ENCODE results near the gene MYO3B.

MYO3B gene

GRCh38 chr2:170576296-170576695, 398.3 kb downstream of the MYO3B start:
- Histone ChIP-seq H3K36me3 (ENCODE audit: insufficient read depth, low read depth, low read length) (no peaks in the 10 kb centered on the region), H3K27ac (ENCODE audit: low read length) (no peak overlapping the region), H3K4me3 (ENCODE audit: low read length) (no peak overlapping the region), H3K4me1 (ENCODE audit: insufficient read depth, low read length) (peaks cover 6% of the 10 kb centered on the region; the same call in 1 of the 2 replicates), H3K27me3 (ENCODE audit: insufficient read depth, low read length) (no peaks in the 10 kb centered on the region), H3K9me3 (ENCODE audit: insufficient read depth, low read depth, low read length) (no peaks in the 10 kb centered on the region), H3K9ac (ENCODE audit: low read depth, low read length) (no peak overlapping the region)

GRCh38 chr2:170577356-170577755, 399.4 kb downstream of the MYO3B start:
- Histone ChIP-seq H3K9ac (ENCODE audit: low read depth, low read length) (no peak overlapping the region), H3K27me3 (ENCODE audit: insufficient read depth, low read length) (no peaks in the 10 kb centered on the region), H3K4me1 (ENCODE audit: insufficient read depth, low read length) (peaks cover 14% of the 10 kb centered on the region), H3K9me3 (ENCODE audit: insufficient read depth, low read depth, low read length) (no peaks in the 10 kb centered on the region), H3K27ac (ENCODE audit: low read length) (no peak overlapping the region), H3K4me3 (ENCODE audit: low read length) (no peak overlapping the region), H3K36me3 (ENCODE audit: insufficient read depth, low read depth, low read length) (no peaks in the 10 kb centered on the region)

GRCh38 chr2:170578606-170579005, 400.7 kb downstream of the MYO3B start:
- H3K36me3 ChIP-seq (ENCODE audit: insufficient read depth, low read depth, low read length) = no peaks in the 10 kb centered on the region
- no peak overlapping the region for H3K27ac ChIP-seq (ENCODE audit: low read length)
- H3K27me3 ChIP-seq (ENCODE audit: insufficient read depth, low read length) = no peaks in the 10 kb centered on the region
- H3K9me3 ChIP-seq (ENCODE audit: insufficient read depth, low read depth, low read length) = no peaks in the 10 kb centered on the region
- H3K4me1 ChIP-seq (ENCODE audit: insufficient read depth, low read length) = peaks cover 21% of the 10 kb centered on the region
- H3K9ac ChIP-seq (ENCODE audit: low read depth, low read length) = no peak overlapping the region
- H3K4me3 ChIP-seq (ENCODE audit: low read length) = no peak overlapping the region

GRCh38 chr2:170579511-170579910, 401.6 kb downstream of the MYO3B start:
- Histone ChIP-seq H3K4me3 (ENCODE audit: low read length) (no peak overlapping the region), H3K27ac (ENCODE audit: low read length) (no peak overlapping the region), H3K9ac (ENCODE audit: low read depth, low read length) (no peak overlapping the region), H3K27me3 (ENCODE audit: insufficient read depth, low read length) (no peaks in the 10 kb centered on the region), H3K36me3 (ENCODE audit: insufficient read depth, low read depth, low read length) (no peaks in the 10 kb centered on the region), H3K9me3 (ENCODE audit: insufficient read depth, low read depth, low read length) (no peaks in the 10 kb centered on the region), H3K4me1 (ENCODE audit: insufficient read depth, low read length) (peaks cover 21% of the 10 kb centered on the region)

GRCh38 chr2:170582313-170582712, 404.4 kb downstream of the MYO3B start:
- Histone ChIP-seq H3K9me3 (ENCODE audit: insufficient read depth, low read depth, low read length) (no peaks in the 10 kb centered on the region), H3K27ac (ENCODE audit: low read length) (no peak overlapping the region), H3K27me3 (ENCODE audit: insufficient read depth, low read length) (no peaks in the 10 kb centered on the region), H3K4me3 (ENCODE audit: low read length) (no peak overlapping the region; the same call in 1 of the 2 replicates), H3K36me3 (ENCODE audit: insufficient read depth, low read depth, low read length) (no peaks in the 10 kb centered on the region), H3K9ac (ENCODE audit: low read depth, low read length) (peak overlapping the region; percentile 43; the same call in 1 of the 2 replicates), H3K4me1 (ENCODE audit: insufficient read depth, low read length) (peaks cover 21% of the 10 kb centered on the region)

- Histone ChIP-seq H3K36me3 (ENCODE audit: insufficient read depth, low read depth, low read length) (no peaks in the 10 kb centered on the region), H3K4me1 (ENCODE audit: insufficient read depth, low read length) (peaks cover 21% of the 10 kb centered on the region), H3K4me3 (ENCODE audit: low read length) (no peak overlapping the region; the same call in 1 of the 2 replicates), H3K9ac (ENCODE audit: low read depth, low read length) (peak overlapping the region; percentile 43; the same call in 1 of the 2 replicates), H3K9me3 (ENCODE audit: insufficient read depth, low read depth, low read length) (no peaks in the 10 kb centered on the region), H3K27me3 (ENCODE audit: insufficient read depth, low read length) (no peaks in the 10 kb centered on the region), H3K27ac (ENCODE audit: low read length) (peak overlapping the region; percentile 38)
Observed at GRCh38 chr2:170582751-170583463, 405.0 kb downstream of the MYO3B start.

- H3K4me1 ChIP-seq (ENCODE audit: insufficient read depth, low read length) = peaks cover 21% of the 10 kb centered on the region
Observed at GRCh38 chr2:170585067-170585466, 407.1 kb downstream of the MYO3B start.

GRCh38 chr2:170586571-170587095, 408.7 kb downstream of the MYO3B start:
- Histone ChIP-seq H3K27me3 (ENCODE audit: insufficient read depth, low read length) (no peaks in the 10 kb centered on the region), H3K9me3 (ENCODE audit: insufficient read depth, low read depth, low read length) (no peaks in the 10 kb centered on the region), H3K27ac (ENCODE audit: low read length) (no peak overlapping the region), H3K36me3 (ENCODE audit: insufficient read depth, low read depth, low read length) (no peaks in the 10 kb centered on the region), H3K4me1 (ENCODE audit: insufficient read depth, low read length) (peaks cover 21% of the 10 kb centered on the region), H3K9ac (ENCODE audit: low read depth, low read length) (no peak overlapping the region), H3K4me3 (ENCODE audit: low read length) (no peak overlapping the region)

More at GRCh38 chr2:170585067-170585466, 407.1 kb downstream of the MYO3B start:
- H3K4me3 ChIP-seq (ENCODE audit: low read length) = no peak overlapping the region
- no peaks in the 10 kb centered on the region for H3K36me3 ChIP-seq (ENCODE audit: insufficient read depth, low read depth, low read length)
- no peaks in the 10 kb centered on the region for H3K9me3 ChIP-seq (ENCODE audit: insufficient read depth, low read depth, low read length)
- H3K9ac ChIP-seq (ENCODE audit: low read depth, low read length) = no peak overlapping the region
- H3K27me3 ChIP-seq (ENCODE audit: insufficient read depth, low read length) = no peaks in the 10 kb centered on the region
- no peak overlapping the region for H3K27ac ChIP-seq (ENCODE audit: low read length)

- H3K9ac ChIP-seq (ENCODE audit: low read depth, low read length) = no peak overlapping the region
- peaks cover 16% of the 10 kb centered on the region for H3K4me1 ChIP-seq (ENCODE audit: insufficient read depth, low read length)
- no peaks in the 10 kb centered on the region for H3K9me3 ChIP-seq (ENCODE audit: insufficient read depth, low read depth, low read length)
- no peaks in the 10 kb centered on the region for H3K36me3 ChIP-seq (ENCODE audit: insufficient read depth, low read depth, low read length)
- no peaks in the 10 kb centered on the region for H3K27me3 ChIP-seq (ENCODE audit: insufficient read depth, low read length)
- H3K4me3 ChIP-seq (ENCODE audit: low read length) = no peak overlapping the region
- no peak overlapping the region for H3K27ac ChIP-seq (ENCODE audit: low read length)
Observed at GRCh38 chr2:170587117-170587516, 409.2 kb downstream of the MYO3B start.

- Histone ChIP-seq H3K27me3 (ENCODE audit: insufficient read depth, low read length) (no peaks in the 10 kb centered on the region), H3K4me1 (ENCODE audit: insufficient read depth, low read length) (peaks cover 9% of the 10 kb centered on the region; the same call in 1 of the 2 replicates)
Observed at GRCh38 chr2:170587922-170588321, 410.0 kb downstream of the MYO3B start.

GRCh38 chr2:170588729-170589128, 410.8 kb downstream of the MYO3B start:
- Histone ChIP-seq H3K27ac (ENCODE audit: low read length) (no peak overlapping the region), H3K36me3 (ENCODE audit: insufficient read depth, low read depth, low read length) (no peaks in the 10 kb centered on the region), H3K4me3 (ENCODE audit: low read length) (no peak overlapping the region), H3K4me1 (ENCODE audit: insufficient read depth, low read length) (peaks cover under 1% of the 10 kb centered on the region; the same call in 1 of the 2 replicates), H3K27me3 (ENCODE audit: insufficient read depth, low read length) (no peaks in the 10 kb centered on the region), H3K9me3 (ENCODE audit: insufficient read depth, low read depth, low read length) (no peaks in the 10 kb centered on the region), H3K9ac (ENCODE audit: low read depth, low read length) (no peak overlapping the region)

More at GRCh38 chr2:170587922-170588321, 410.0 kb downstream of the MYO3B start:
- no peak overlapping the region for H3K9ac ChIP-seq (ENCODE audit: low read depth, low read length)
- H3K4me3 ChIP-seq (ENCODE audit: low read length) = no peak overlapping the region
- no peaks in the 10 kb centered on the region for H3K36me3 ChIP-seq (ENCODE audit: insufficient read depth, low read depth, low read length)
- no peaks in the 10 kb centered on the region for H3K9me3 ChIP-seq (ENCODE audit: insufficient read depth, low read depth, low read length)
- H3K27ac ChIP-seq (ENCODE audit: low read length) = no peak overlapping the region

GRCh38 chr2:170596576-170596975, 418.6 kb downstream of the MYO3B start:
- no peaks in the 10 kb centered on the region for H3K36me3 ChIP-seq (ENCODE audit: insufficient read depth, low read depth, low read length)
- no peaks in the 10 kb centered on the region for H3K27me3 ChIP-seq (ENCODE audit: insufficient read depth, low read length)
- no peaks in the 10 kb centered on the region for H3K9me3 ChIP-seq (ENCODE audit: insufficient read depth, low read depth, low read length)
- H3K9ac ChIP-seq (ENCODE audit: low read depth, low read length) = no peak overlapping the region
- H3K4me3 ChIP-seq (ENCODE audit: low read length) = no peak overlapping the region
- H3K27ac ChIP-seq (ENCODE audit: low read length) = no peak overlapping the region
- no peaks in the 10 kb centered on the region for H3K4me1 ChIP-seq (ENCODE audit: insufficient read depth, low read length)
